SKM-1 treated with dmso at 0.1 percent for 144 hours (cell line): Measurements from ENCODE around the gene PRPSAP1.

Experiments
- DNase-seq: peaks from one replicate; lab custom pipeline; 2025; ENCODE audit not compliant: unreplicated experiment; lab: John Stamatoyannopoulos, UW

Gene PRPSAP1

GRCh38 chr17:76353599-76354316, at the start of gene PRPSAP1:
TSS of gene PRPSAP1 (minus strand) at chr17:76353916. CDS start at chr17:76353703, 213 bp downstream.
- DNase-seq, result peak; percentile 76

DNA sequence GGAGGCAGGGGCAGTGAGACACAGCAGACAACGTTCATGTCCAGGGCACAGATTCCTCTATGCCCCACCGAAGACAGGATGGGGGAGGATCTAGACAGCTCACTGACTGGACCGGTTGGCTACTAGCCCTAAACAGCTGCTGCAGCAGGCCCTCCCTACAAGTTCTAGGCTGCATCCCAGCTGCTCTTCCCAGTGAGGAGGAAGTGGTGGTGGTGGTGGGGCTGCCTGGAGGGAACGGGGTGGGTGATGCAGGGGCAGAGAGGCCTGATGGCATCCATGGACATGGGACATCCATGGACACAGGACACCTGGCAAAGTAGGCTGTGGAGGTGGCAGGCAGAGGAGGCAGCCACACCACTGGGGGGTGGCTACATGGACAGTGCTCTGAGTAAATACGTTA, 49.0 kb upstream of the PRPSAP1 start:
- DNase-seq, result no peak

DNA sequence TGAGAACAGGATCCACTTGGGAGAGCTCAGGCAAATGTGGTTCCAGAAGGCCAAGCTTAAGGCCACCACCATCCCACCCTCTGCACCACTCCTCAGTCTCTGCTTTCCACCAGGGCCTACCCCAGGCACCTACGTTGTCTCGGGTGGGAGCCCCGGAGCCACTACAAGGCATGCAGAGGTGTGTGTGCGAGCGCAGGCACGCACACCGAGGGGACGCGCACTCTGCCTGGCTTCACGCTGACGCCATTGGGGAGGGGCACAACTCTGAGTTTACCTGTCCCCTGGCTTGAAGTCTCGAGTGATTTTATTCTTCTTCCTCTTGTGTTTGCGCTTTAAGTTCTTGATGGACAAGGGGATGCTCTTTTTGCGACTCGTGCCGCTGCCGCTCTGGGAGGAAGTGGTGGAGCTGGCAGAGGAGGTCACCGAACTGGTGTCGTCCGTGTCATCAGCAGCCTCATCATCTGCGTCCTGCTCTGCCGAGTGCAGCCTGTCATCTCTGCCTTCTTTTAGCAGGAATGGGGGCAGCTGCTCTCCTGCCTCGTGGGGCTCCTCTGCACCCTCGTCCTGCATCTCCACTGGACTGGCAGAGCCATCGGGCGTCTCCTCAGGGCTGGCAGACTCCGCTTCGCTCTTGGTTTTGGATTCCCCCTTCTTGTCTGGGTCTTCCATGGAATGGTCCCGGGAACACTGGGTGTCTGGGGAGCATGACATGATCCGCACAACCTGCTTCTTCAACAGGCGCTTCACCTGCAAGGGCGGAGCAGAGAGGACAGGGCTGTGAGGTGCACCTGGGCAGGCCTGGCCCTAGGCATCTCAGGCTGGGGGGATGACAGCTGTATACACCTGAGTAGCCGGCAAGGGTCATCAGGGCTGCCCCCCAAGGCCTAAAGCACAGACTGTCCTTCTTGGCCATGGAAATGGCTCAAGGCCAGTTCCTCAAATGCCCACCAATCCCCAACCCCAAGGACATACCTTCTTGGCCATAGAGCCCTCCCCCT, 45.8 kb upstream of the PRPSAP1 start:
- DNase-seq, result no peak

GRCh38 chr17:76398523-76399174, 44.9 kb upstream of the PRPSAP1 start:
- no peak for DNase-seq

DNA sequence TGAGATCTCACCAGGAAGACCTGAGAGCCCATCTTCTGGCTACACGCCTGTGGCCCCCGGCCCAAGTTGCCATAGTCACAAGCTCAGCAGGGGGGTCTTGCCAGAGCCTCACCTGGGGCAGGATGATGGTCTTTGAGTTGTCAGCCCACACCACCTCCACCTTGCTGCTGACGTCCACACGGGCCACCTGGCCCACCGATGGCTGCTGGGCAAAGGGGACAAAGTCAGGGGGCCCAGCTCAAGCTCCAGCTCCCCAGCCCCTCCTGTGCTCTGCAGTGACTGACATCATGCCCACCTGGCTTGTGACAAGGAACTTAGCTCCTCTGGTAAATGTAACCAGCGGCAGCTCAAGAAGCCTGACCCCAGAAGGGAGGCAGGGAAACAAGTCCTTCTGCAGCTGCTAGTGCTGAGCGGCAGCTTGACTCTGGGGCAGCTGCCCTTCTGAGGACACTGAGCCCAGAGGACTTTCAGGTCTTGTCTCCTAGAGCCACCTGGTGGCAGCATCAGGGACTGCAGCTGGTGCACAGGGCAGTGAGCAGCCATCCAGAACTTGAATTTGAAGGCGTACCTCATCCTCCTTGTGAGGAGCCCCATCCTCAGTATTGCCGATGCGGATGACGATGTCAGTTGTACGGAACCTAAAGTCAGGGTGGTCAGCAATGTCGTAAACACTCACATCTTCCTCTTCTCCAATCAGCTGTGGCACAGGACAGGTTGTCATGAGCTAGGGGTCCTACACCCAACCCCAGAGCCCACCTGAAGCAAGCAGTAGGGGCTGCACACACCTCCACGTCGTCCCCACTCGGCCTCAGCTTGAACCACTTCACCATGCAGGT, 44.2 kb upstream of the PRPSAP1 start:
- peak; percentile 54 for DNase-seq

DNA sequence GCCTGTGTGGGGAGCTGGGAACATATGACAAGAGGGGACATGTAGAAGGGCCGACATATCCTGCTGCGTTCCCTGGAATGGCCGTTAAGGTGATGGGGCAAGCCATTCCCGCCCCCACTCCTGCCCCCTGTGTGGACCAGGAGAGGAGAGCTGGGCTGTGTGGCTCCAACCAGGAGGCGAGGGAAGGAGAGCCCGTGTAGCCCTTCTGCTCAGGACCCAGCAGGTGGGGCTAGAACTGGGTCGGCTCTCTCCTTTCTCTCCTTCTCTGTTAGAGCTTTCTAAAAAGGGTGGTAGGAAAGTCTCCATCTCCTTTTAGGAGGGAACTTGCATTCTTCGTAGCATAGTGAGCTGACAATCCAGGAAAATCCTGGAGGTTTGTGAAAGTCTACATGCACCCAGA, 43.5 kb upstream of the PRPSAP1 start:
- no peak for DNase-seq

DNA sequence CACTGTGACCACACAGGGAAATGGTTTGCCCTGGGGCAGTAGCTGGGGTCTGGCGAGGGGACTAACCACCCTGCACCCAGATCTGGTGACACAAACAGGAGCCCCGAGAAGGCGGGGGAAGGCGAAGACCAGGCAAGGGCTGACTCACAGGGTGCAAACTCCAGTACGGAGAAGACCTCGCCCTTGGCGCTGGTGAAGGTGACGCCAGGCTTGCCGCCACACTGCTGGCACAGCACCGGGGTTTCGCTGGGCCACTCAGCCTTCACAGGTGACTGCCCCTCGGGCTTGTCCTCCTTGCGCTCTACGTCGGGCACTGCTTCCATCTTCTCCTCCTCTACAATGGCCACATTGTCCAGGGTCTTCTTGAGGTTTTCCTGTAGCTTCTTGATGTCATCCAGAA, 42.3 kb upstream of the PRPSAP1 start:
- DNase-seq, result no peak

GRCh38 chr17:76394166-76394565, 40.5 kb upstream of the PRPSAP1 start:
- DNase-seq, result no peak

GRCh38 chr17:76391200-76391715, 37.5 kb upstream of the PRPSAP1 start:
- DNase-seq, result no peak

DNA sequence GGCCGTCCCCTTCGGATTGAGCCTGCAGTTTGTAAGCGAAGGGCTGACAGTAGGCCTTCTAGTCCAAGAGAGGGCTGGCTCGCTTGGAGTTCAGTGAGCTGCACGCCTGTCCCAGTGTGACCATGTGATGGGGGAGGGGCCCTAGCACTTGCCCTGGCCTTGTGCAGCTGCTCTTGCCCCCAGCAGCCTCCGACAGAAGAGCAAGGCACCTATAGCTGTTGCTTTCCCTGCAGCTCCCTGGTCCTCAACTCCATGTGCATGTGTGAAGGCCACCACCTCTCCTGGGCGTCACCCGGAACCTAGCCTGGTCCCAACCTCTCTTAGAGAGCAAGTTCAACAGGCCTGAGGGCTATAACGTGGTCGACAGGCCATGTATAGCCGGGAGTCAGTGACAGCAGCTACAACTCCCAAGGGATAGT, 36.3 kb upstream of the PRPSAP1 start:
- DNase-seq, result no peak

DNA sequence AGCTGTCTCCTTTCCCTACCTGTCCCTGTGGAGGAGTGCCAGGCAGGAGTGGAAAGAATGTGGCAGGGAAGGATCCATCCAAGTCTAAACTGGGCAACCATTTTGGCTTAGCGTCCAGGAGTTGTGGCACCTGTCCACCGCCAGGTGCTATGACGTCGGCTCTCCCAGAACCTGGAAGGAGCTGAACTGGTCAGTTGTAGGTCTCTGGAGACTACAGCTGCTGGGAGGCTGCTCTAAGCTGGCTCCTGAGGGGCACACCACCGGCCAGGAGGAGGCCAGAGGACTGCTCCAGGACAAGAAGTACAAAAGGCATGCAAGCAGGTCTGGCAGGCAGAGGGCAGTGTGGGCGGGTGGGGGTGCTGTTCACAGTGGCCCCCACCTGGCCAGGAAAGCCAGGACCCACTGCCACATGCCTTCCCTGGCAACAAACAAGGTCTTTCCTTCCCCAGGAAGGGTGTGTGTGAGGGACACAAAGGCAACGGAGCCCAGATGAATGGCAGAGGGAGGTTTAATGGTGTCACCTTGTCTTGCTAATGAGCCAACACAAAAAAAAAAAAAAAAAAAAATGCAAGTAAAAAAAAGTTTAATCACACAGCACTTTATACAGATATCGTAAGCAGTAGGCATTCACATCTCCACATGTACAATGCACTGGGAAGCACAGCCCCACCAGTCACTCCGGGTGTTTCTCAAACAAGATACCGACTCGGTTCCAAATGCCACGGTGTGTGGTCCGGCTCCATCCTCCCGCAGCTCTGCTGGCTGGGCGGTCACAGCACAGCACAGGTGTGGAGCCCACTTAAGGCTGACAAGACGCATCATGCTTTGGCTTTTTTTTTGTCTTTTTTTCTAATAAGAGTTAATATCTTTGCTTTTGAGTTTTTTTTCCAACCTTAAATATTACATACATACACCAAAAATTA, 35.5 kb upstream of the PRPSAP1 start:
- no peak for DNase-seq

- no peak for DNase-seq
Observed at GRCh38 chr17:76386966-76387765, 33.5 kb upstream of the PRPSAP1 start.

DNA sequence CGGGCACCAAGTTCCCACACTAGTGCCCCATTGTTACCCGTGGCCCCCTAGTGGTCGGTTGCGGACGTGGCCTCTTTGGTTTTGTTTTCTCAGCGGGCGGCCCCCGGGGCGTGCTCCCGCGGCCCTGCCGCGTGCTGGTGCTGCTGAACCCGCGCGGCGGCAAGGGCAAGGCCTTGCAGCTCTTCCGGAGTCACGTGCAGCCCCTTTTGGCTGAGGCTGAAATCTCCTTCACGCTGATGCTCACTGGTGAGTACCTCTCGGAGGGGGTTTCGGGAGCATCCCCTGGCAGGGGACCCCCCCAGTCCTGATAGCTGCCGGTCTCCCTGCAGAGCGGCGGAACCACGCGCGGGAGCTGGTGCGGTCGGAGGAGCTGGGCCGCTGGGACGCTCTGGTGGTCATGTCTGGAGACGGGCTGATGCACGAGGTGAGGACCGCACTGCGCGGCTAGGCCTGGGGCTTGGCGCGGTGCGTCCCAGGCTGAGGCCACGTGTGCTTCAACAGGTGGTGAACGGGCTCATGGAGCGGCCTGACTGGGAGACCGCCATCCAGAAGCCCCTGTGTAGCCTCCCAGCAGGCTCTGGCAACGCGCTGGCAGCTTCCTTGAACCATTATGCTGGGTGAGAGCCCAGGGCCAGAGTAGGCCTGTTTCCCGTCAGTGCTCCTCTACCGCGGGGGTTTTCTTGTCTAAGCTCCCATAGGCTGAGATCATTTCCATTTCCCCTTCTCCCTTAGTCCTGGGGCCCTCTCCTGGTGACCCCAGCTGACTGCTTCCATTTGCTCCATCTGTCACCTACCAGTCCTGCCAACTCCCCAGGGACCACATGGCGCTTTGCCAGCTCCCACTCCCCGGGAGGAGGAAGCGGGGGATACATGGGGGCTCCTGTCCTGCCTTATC, 32.4 kb upstream of the PRPSAP1 start:
- peak; percentile 70 for DNase-seq

- DNase-seq, result no peak
Observed at GRCh38 chr17:76384987-76385891, 31.5 kb upstream of the PRPSAP1 start.

- DNase-seq, result peak; percentile 53
Observed at GRCh38 chr17:76384222-76384986, 30.7 kb upstream of the PRPSAP1 start, which contains the start of gene SPHK1. TSS of gene SPHK1 (plus strand) at chr17:76384609. CDS start at chr17:76385645, 1,036 bp downstream.
